GM18861 (cell line): Measurements from ENCODE around the gene SLC24A3.
"Not testable (repeated sequence)": the region's sequence is repeated elsewhere in the genome, so short reads cannot be mapped to it uniquely, and the experiment has no call there.

ENCODE experiments used
- ATAC-seq: cut with Tn5 transposase; IDR thresholded peaks from one replicate; pipeline ENCODE4 v1.9.1; 2021; ENCODE audit not compliant: unreplicated experiment

SLC24A3 gene

GRCh38 chr20:19659448-19659847 lies 447.0 kb downstream of the SLC24A3 start:
- peak; percentile 65 for ATAC-seq

DNA sequence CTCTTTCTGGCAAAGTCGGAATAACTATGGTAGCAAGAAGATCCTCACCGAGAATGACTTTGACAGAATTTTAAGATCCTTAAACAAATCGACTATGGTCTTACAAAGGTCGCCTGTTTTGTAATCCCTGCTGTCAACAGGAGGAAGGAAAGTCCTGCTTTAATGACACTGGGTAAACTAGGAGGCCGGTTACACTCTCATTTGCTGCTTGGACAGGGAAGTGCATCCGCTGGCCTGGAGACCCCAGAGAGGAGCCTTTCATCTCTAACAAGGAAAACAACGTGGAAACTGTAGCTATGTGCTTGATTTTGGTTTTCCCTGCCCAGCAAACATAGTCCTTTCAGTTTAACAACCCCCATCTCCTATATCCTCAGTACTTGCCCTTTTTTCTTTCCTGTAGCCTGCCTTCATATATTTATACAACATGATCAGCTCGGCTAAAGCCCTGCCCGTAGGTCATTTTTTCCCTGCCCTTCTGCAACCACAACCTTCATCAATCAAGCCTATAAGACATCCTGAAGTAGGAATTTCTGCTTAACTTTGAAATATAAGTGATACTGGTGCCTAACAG lies 448.5 kb downstream of the SLC24A3 start:
- ATAC-seq: no peak

- ATAC-seq: peak; percentile 32
Observed at GRCh38 chr20:19661717-19662636, 449.5 kb downstream of the SLC24A3 start.

GRCh38 chr20:19662637-19662995 lies 450.2 kb downstream of the SLC24A3 start:
- ATAC-seq: no peak

DNA sequence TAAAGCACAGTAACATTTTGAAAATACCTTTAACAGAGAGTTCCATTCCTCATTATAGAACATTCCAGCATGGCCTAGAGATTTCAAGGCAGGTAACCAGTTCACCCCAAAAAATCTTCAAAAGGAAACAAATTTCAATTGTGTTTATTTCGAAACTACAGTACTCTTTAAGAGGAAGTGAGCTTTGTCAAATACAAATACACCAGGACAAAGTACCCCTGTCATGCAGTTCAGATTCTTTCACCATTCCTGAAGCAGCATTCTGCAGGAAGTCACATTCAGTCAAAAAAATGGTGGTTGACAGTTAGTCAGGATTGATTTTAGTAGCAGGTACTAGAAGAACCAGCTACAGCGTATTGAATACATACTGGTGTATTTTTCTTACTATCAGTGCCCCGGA lies 456.0 kb downstream of the SLC24A3 start:
- no peak for ATAC-seq

- no peak for ATAC-seq
Observed at GRCh38 chr20:19670829-19671228, 458.4 kb downstream of the SLC24A3 start.

DNA sequence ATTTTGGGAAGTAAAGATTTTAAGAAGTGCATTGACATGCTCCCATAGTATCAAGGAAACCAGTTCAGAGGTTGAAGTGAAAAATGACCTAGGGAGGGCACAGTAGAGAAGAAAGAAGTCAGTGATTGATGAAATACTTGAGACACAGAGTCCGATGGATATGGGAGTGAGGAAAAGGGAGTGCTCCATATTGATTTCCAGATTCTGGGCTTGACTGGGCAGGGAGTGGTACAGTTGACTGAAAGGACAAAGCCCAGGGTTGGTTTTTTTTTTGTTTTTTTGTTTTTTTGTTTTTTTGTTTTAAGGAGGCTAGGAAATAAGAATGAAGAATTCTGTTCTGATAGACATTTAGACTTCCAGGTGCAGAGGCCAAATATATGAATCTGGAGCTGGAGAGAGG lies 458.9 kb downstream of the SLC24A3 start:
- ATAC-seq: no peak

GRCh38 chr20:19672498-19672897 lies 460.1 kb downstream of the SLC24A3 start:
- ATAC-seq: no peak

GRCh38 chr20:19673575-19673974 lies 461.1 kb downstream of the SLC24A3 start:
- no peak for ATAC-seq

DNA sequence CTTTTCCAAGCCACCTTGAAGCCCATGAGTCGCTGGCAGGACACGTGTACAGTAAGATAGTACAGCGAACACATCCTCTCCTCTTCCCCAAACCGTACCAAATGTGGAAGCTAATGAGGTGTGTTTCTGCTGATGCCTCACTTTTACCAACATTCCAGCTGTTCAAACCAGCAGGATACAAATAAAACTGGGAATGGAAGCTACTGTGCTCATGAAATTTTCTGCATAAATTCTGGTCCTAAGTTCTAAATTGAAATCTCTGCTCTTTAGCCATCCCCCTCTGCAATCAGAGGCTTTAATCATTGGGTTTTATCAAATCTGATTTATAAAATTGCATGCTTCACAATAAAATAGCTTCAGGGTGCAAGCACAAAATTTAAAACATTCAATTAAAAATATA lies 463.8 kb downstream of the SLC24A3 start:
- no peak for ATAC-seq

GRCh38 chr20:19677336-19677735 lies 464.9 kb downstream of the SLC24A3 start:
- no peak for ATAC-seq

- ATAC-seq: not testable (repeated sequence)
Observed at GRCh38 chr20:19678591-19678990, 466.1 kb downstream of the SLC24A3 start.

GRCh38 chr20:19679900-19680495 lies 467.6 kb downstream of the SLC24A3 start:
- no peak for ATAC-seq

DNA sequence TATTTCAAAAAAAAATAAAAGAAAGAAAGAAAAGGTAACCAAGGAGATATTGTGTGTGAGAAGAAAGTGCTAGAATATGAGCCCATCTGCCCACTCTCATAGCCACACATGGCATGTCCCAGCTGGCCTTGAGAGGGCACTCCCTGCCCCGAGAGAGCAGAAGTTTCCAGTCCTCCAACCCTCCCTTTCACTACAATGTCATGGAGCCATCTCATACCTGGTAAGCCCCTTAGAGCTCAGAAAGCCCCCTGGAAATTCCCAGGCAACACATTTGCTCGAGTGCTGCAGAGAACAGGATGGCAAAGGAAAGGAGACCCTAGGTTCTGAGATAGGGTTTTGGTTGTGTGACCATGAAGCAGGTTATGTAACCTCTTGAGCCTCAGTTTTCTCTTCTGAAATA lies 469.8 kb downstream of the SLC24A3 start:
- no peak for ATAC-seq

- no peak for ATAC-seq
Observed at GRCh38 chr20:19683188-19683587, 470.7 kb downstream of the SLC24A3 start.

DNA sequence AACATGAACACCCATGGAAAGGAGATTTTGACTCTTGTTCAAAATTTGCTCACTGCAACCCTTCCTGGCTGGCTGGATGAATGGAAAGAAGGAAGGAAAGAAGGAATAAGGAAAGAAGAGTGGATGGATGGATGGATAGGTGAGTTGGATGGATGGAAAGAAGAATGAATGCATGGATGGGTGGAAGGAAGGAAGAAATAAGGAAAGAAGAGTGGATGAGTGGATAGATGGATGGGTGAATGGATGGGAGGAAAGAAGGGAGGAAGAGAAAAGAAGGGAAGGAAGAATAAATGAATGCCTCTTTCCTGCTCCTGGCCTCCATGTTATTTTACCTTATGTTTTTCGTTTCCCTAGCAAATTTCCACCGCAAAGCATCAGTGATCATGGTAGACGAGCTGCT lies 471.4 kb downstream of the SLC24A3 start:
- ATAC-seq: no peak

- no peak for ATAC-seq
Observed at GRCh38 chr20:19688031-19688806, 475.8 kb downstream of the SLC24A3 start.

DNA sequence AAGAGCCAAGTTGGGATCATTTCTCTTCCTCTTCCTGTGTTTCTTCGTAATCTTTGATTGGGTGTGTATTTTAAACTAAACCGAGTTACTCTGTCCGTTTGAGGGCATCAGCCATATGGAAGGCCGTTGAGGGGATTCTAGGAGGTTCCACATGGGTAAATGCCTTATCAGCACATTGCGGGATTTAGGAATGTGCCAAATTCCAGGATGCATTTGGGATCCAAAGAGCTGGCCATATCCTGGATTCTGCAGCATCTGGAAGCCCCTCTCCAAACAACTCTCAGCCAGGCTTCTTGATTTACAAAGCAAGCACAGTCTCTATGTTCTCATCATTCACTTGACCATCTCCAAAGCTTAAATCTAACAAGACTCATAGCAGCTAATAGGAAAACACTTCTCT lies 478.0 kb downstream of the SLC24A3 start:
- ATAC-seq: no peak

DNA sequence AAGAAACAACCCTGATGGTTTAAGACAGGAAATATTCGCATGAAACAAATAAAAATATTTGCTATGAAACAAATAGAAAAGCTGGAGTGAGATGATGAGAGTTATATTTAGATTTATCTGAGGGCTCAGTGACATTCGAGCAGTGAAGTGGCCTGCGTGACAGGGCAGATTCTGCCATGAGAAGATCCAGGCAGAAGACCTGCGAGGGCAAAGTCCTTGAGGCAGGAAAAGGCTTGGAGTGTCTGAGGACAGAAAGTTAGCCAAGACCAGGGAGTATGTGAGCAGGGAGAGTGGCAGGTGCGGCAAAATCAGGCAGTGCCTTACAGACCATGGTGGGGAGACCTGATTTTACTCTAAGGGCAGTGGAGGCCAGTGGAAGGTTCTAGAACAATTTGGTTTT lies 478.7 kb downstream of the SLC24A3 start:
- ATAC-seq: no peak

GRCh38 chr20:19692100-19692499 lies 479.7 kb downstream of the SLC24A3 start:
- ATAC-seq: no peak

- no peak for ATAC-seq
Observed at GRCh38 chr20:19692685-19693119, 480.3 kb downstream of the SLC24A3 start.
